ENCODE data around the gene ATF6.

Gene ATF6

GRCh38 chr1:161936786-161937185 is 170.7 kb downstream of the ATF6 start:
- no peak for TF ChIP-seq CTCF (IDR thresholded peaks at IDR 0.05; ENCODE audit: control insufficient read depth, extremely low read depth, insufficient read depth)
- DNase-seq (ENCODE audit: low read depth) = no peak
- H3K4me3 ChIP-seq (ENCODE audit: low read depth, low read length) = no peak overlapping the region

DNA sequence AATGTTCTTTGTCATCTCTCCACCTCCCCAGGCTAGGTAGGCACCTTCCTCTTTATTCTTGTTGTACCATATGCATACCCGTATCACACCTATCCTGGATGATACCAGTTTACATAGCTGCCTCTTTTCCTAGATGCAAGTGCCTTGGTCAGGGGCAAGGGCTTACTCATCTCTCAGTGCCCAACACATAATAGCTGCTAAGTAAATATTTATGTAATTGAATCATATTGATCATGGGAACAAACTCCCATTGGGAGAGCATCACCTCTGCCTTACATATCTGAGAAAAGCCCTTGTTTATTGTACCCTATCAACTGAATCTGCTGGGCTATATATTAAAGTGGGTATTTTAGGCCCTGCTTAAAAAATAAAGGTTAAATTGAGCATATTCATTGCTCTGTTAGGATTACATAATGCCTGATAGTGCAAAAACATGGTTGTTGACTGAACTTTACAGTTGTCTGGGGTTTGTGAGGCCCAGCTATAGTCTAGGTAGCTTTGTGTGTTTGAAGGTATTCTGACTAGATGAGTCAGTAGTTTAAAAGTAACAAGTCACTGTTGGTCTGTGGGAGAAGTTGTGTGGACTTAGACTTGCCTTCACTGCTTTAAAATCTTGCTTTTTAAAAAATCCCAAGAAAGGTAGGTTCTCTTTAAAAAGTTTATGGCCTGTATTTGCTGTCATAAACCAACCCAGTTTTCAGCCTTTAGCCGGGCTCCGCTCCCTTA is 174.9 kb downstream of the ATF6 start:
- H3K4me3 ChIP-seq (ENCODE audit: low read depth, low read length) = no peak overlapping the region
- DNase-seq (ENCODE audit: low read depth) = no peak
- no peak for TF ChIP-seq CTCF (IDR thresholded peaks at IDR 0.05; ENCODE audit: control insufficient read depth, extremely low read depth, insufficient read depth)

DNA sequence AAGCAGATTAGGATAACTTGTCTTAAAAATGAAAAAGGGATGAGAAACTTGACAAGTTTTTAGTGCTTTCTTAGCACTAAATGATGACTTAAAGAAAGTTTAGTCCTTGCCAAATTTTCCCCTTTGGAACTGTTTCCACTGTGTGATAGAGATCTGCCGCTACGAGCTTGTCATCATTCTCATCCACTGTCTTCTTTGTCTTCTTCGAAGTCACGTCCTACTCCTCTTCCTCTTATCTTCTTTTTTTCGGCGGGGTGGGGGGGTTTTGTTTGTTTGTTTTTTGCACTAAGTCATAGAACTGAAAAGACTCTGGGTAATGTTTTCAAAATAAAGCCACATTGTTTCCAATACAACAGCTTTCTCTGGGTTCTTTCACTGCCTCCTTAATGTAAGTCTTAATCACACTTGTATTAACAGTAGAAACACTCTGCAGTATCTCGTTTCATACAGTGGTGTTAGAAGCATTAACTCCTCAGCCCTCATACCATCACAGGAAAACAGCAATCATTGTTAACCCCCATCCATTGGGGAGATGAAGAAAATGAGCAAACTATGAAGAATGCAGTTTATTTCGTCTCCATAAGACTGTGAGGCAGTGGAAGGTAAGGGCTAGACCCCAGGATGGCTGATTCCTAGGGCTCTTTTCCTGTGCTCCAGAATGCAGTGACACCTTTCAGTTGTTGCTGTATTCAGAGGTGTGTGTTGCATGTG is 175.8 kb downstream of the ATF6 start:
- DNase-seq (ENCODE audit: low read depth) = no peak
- H3K4me3 ChIP-seq (ENCODE audit: low read depth, low read length) = no peak overlapping the region
- TF ChIP-seq CTCF (IDR thresholded peaks at IDR 0.05; ENCODE audit: control insufficient read depth, extremely low read depth, insufficient read depth) = no peak

DNA sequence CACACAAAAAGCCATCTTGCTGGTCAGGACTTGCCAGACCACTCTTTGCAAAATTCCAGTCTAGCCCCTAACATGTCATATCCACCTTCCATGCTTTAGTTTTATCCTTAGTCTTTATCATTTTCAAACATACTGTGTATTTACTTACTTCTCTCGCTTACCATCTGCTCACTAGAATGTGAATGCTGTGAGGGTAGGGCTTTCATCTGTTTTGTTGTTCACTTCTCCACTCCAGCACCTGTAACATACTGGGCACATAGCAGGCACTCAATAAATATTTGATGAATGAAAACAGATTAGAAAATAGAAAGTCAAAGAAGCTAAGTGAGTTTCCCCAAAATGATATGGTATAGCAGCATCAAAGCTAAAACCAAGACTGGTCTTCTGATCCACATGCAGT is 177.6 kb downstream of the ATF6 start:
- DNase-seq (ENCODE audit: low read depth) = no peak
- TF ChIP-seq CTCF (IDR thresholded peaks at IDR 0.05; ENCODE audit: control insufficient read depth, extremely low read depth, insufficient read depth) = no peak
- H3K4me3 ChIP-seq (ENCODE audit: low read depth, low read length) = no peak overlapping the region

DNA sequence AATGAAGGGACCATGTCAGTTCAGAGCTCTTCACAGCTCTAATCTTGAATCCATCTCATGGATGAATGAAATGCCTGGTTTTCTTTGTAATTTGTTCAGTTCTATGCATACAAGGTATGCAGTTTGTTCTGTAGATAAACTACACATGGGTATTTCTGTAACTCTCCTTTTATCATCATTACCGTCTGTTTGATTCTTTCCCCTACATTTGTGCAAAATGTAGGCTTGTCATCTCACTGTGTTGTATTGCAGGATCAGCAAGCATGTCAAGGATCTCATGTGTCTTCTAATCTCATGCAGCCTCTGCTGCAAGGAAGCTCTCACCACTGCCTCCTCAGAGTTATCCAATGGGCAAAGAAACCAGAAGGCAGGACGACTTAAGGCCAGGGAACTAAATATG is 178.3 kb downstream of the ATF6 start:
- no peak for TF ChIP-seq CTCF (IDR thresholded peaks at IDR 0.05; ENCODE audit: control insufficient read depth, extremely low read depth, insufficient read depth)
- no peak overlapping the region for H3K4me3 ChIP-seq (ENCODE audit: low read depth, low read length)
- DNase-seq (ENCODE audit: low read depth) = no peak

DNA sequence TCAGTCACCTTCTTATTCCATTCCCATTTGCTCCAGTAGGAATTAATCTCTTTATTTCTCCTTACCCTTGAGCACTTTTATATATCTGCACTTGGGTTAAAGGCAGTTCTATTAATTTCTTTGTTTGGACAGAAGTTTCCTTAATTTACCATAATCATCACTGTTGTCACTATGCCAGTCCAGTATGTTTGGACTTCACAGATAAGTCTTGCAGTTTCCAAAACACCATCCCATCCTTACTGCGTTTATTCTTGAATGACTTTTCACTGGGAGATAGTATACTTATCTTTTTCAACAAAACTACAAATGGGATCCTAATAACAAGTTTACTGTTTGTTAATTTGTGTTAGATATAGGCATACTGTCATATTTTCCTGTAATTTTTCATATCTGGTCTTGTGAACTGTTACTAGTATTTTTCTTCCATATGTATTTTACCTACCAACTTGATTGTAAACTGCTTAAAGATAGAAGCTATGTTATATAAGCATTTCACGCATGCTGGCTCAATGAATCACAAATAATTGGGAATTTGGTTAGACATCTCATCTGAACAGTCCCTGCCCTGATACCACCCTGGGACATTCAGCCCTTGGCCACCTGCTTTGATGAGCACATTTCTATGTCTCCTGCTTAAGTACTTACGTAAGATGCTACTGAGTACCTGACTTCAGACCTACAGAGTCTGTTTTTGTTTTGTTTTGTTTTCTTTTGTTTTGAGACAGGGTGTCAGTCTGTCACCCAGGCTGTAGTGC is 179.4 kb downstream of the ATF6 start:
- no peak overlapping the region for H3K4me3 ChIP-seq (ENCODE audit: low read depth, low read length)
- no peak for DNase-seq (ENCODE audit: low read depth)
- no peak for TF ChIP-seq CTCF (IDR thresholded peaks at IDR 0.05; ENCODE audit: control insufficient read depth, extremely low read depth, insufficient read depth)
